ENCODE data around the gene POR. TPM values are rescaled to one million over a fixed set of nuclear protein-coding genes. Genes with fewer than 3 reads are reported as not detected.
A peak's percentile ranks its signal among the peaks of the same experiment; 100 is the strongest.

The POR gene
- total RNA-seq, 1 experiment from 2014 or later = 162 TPM

- H3K9me3 ChIP-seq = no peaks in the 10 kb centered on the region
- H3K4me1 ChIP-seq = no peaks in the 10 kb centered on the region; the same call in 1 of the 2 replicates
- no peak overlapping the region for H3K4me3 ChIP-seq (ENCODE audit: low read depth, low read length)
- no peak overlapping the region for H3K4me3 Mint-ChIP-seq (ENCODE audit: unreplicated experiment)
- TF ChIP-seq CTCF (IDR thresholded peaks at IDR 0.05; ENCODE audit: insufficient read depth in 1 of 2, low read depth in 1 of 2, low read length in 1 of 2, severe bottlenecking in 1 of 2, unreplicated experiment in 1 of 2) = no peak
- peaks cover 62% of the 10 kb centered on the region for H3K36me3 Mint-ChIP-seq (ENCODE audit: insufficient read depth, unreplicated experiment)
- ChIA-PET POLR2A (no interaction called here), CTCF (no interaction called here)
- no peaks in the 10 kb centered on the region for H3K9me3 Mint-ChIP-seq (ENCODE audit: unreplicated experiment)
- H3K27me3 ChIP-seq (replicated peaks; ENCODE audit: control insufficient read depth, insufficient read depth, low read length) = no peaks in the 10 kb centered on the region
- H3K36me3 ChIP-seq (ENCODE audit: control insufficient read depth, insufficient read depth, low read length) = peaks cover 4% of the 10 kb centered on the region; the same call in 1 of the 2 replicates
- H3K4me1 Mint-ChIP-seq (ENCODE audit: low read depth, unreplicated experiment) = no peaks in the 10 kb centered on the region
- H3K27ac Mint-ChIP-seq (ENCODE audit: unreplicated experiment) = no peak overlapping the region
- intact Hi-C loops (cut with micrococcal nuclease; ENCODE audit: unreplicated experiment) = no loop called here
- BruUV-seq (replicated peaks) = no TSS peak
- DNase-seq = no peak
- no peaks in the 10 kb centered on the region for H3K27me3 Mint-ChIP-seq (ENCODE audit: insufficient read depth, unreplicated experiment)
Measured at GRCh38 chr7:75885036-75885435, 29.9 kb upstream of the POR start.

DNA sequence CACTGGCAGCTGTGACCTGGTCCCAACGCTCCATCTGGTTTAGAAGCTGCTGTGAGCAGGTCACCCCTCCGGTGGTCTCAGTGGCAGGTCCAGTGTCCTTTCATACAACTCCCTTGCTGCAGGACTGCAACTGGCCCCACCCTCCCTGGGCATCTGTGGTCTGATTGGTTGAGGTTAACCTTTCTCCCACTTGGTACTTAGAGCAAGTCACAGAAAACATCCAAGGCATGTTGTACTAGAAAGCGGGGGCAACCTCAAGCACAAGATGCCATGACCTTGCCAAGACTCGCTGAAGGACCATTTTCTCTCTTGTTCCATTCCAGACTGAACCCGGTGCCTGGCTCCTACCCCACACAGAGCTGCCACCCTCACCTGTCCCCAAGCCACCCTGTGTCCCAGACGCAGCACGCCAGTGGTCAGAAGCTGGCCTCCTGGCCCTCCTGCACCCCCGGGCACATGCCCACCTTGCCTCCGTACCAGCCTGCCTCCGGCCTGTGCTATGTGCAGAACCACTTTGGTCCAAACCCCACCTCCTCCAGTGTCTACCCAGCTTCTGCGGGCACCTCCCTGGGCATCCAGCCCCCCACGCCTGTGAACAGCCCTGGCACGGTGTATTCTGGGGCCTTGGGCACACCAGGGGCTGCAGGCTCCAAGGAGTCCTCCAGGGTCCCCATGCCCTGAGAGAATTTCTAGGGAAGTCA lies 27.1 kb upstream of the POR start:
- H3K36me3 Mint-ChIP-seq (ENCODE audit: insufficient read depth, unreplicated experiment) = peaks cover 50% of the 10 kb centered on the region
- H3K4me1 ChIP-seq = no peaks in the 10 kb centered on the region
- no peak overlapping the region for H3K4me3 Mint-ChIP-seq (ENCODE audit: unreplicated experiment)
- no peak overlapping the region for H3K4me3 ChIP-seq (ENCODE audit: low read depth, low read length)
- intact Hi-C loops (cut with micrococcal nuclease; ENCODE audit: unreplicated experiment) = no loop called here
- no peaks in the 10 kb centered on the region for H3K27me3 ChIP-seq (replicated peaks; ENCODE audit: control insufficient read depth, insufficient read depth, low read length)
- no peaks in the 10 kb centered on the region for H3K9me3 Mint-ChIP-seq (ENCODE audit: unreplicated experiment)
- no peak for DNase-seq
- TF ChIP-seq CTCF (IDR thresholded peaks at IDR 0.05; ENCODE audit: insufficient read depth in 1 of 2, low read depth in 1 of 2, low read length in 1 of 2, severe bottlenecking in 1 of 2, unreplicated experiment in 1 of 2) = no peak
- no peak overlapping the region for H3K27ac Mint-ChIP-seq (ENCODE audit: unreplicated experiment)
- H3K36me3 ChIP-seq (ENCODE audit: control insufficient read depth, insufficient read depth, low read length) = peaks cover 4% of the 10 kb centered on the region; the same call in 1 of the 2 replicates
- no peaks in the 10 kb centered on the region for H3K9me3 ChIP-seq
- CTCF ChIA-PET = no interaction called here
- POLR2A ChIA-PET = no interaction called here
- no peaks in the 10 kb centered on the region for H3K27me3 Mint-ChIP-seq (ENCODE audit: insufficient read depth, unreplicated experiment)
- no TSS peak for BruUV-seq (replicated peaks)
- no peaks in the 10 kb centered on the region for H3K4me1 Mint-ChIP-seq (ENCODE audit: low read depth, unreplicated experiment)

DNA sequence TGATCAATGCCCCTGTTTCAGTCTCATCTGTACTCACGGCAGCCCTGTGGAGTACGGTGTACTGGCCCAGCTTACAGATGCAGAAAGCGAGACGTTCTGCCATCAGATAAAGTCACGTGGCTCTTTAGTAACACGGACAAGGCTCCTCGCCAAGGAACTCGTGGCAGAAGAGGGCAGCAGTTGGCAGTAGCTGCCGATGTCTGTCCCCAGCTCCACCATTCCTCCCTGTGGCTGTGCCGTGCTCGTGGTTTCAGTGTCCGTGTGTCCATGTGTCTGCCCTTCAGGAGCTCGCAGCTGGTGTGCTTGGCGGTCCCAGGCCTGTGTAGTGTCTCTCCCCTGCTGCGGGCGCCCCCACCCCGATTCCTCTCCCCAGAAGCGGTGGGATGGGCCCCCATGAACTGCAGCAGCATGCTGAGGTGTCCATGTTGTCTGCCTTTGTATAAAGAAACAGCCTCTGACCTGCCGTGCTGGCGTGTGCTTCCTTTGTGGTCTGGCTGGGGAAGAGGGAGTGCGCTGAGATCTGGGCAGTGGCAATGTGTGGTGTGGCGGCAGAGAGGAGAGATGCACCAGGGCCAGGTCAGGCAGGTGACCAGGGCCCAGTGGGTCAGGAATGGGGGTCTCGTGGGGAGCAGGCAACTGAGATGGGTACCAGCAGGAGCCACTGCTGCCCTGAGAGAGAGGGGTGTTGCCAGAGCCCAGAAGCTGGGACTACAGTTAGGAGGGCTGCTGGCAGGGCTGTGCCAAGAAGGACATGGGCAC lies 26.3 kb upstream of the POR start:
- TSS peak; percentile 23 for BruUV-seq (replicated peaks)
- intact Hi-C loops (cut with micrococcal nuclease; ENCODE audit: unreplicated experiment) = no loop called here
- no peaks in the 10 kb centered on the region for H3K9me3 ChIP-seq
- H3K4me3 ChIP-seq (ENCODE audit: low read depth, low read length) = no peak overlapping the region
- peaks cover 41% of the 10 kb centered on the region for H3K36me3 Mint-ChIP-seq (ENCODE audit: insufficient read depth, unreplicated experiment)
- H3K36me3 ChIP-seq (ENCODE audit: control insufficient read depth, insufficient read depth, low read length) = peaks cover 1% of the 10 kb centered on the region; the same call in 1 of the 2 replicates
- H3K27me3 Mint-ChIP-seq (ENCODE audit: insufficient read depth, unreplicated experiment) = no peaks in the 10 kb centered on the region
- no peaks in the 10 kb centered on the region for H3K4me1 ChIP-seq
- no peak overlapping the region for H3K27ac Mint-ChIP-seq (ENCODE audit: unreplicated experiment)
- ChIA-PET CTCF (no interaction called here), POLR2A (no interaction called here)
- DNase-seq = no peak
- no peaks in the 10 kb centered on the region for H3K4me1 Mint-ChIP-seq (ENCODE audit: low read depth, unreplicated experiment)
- H3K4me3 Mint-ChIP-seq (ENCODE audit: unreplicated experiment) = no peak overlapping the region
- no peaks in the 10 kb centered on the region for H3K9me3 Mint-ChIP-seq (ENCODE audit: unreplicated experiment)
- H3K27me3 ChIP-seq (replicated peaks; ENCODE audit: control insufficient read depth, insufficient read depth, low read length) = no peaks in the 10 kb centered on the region
- no peak for TF ChIP-seq CTCF (IDR thresholded peaks at IDR 0.05; ENCODE audit: insufficient read depth in 1 of 2, low read depth in 1 of 2, low read length in 1 of 2, severe bottlenecking in 1 of 2, unreplicated experiment in 1 of 2)

All from Caco-2 (cell line).